ENCODE measurements around the gene ABCC5.

The ABCC5 gene

GRCh38 chr3:184017672-184018423 lies at the start of gene ABCC5:
Gene ABCC5, minus strand, starts transcription at chr3:184017884. Its CDS starts 3,492 bp downstream, at chr3:184014392.
- TF ChIP-seq CTCF (IDR thresholded peaks at IDR 0.05; ENCODE audit: low read depth, low read length) = peak; percentile 1
- peak within 1 kb of the TSS; percentile 82 to 100 for H3K4me3 ChIP-seq (replicated peaks in 1 of 2; ENCODE audit: low read depth in 2 of 2, low read length in 2 of 2)
- DNase-seq (ENCODE audit: low read depth in 2 of 2) = peak; percentile 91 to 95

- DNase-seq (ENCODE audit: low read depth in 2 of 2) = peak in 1 of 2 donors; percentile 9
- H3K4me3 ChIP-seq (replicated peaks in 1 of 2; ENCODE audit: low read depth in 2 of 2, low read length in 2 of 2) = no peak overlapping the region
- TF ChIP-seq CTCF (IDR thresholded peaks at IDR 0.05; ENCODE audit: low read depth, low read length) = no peak
Measured at GRCh38 chr3:184066211-184066610, 48.5 kb upstream of the ABCC5 start.

GRCh38 chr3:184062637-184063036 lies 45.0 kb upstream of the ABCC5 start:
- H3K4me3 ChIP-seq (replicated peaks in 1 of 2; ENCODE audit: low read depth in 2 of 2, low read length in 2 of 2) = no peak overlapping the region
- no peak for DNase-seq (ENCODE audit: low read depth in 2 of 2)
- no peak for TF ChIP-seq CTCF (IDR thresholded peaks at IDR 0.05; ENCODE audit: low read depth, low read length)

GRCh38 chr3:184059424-184059823 lies 41.7 kb upstream of the ABCC5 start:
- DNase-seq (ENCODE audit: low read depth in 2 of 2) = no peak

GRCh38 chr3:184058029-184058428 lies 40.3 kb upstream of the ABCC5 start:
- H3K4me3 ChIP-seq (replicated peaks in 1 of 2; ENCODE audit: low read depth in 2 of 2, low read length in 2 of 2) = no peak overlapping the region
- DNase-seq (ENCODE audit: low read depth in 2 of 2) = peak; percentile 29 to 46
- no peak for TF ChIP-seq CTCF (IDR thresholded peaks at IDR 0.05; ENCODE audit: low read depth, low read length)

More at GRCh38 chr3:184059424-184059823, 41.7 kb upstream of the ABCC5 start:
- no peak overlapping the region for H3K4me3 ChIP-seq (replicated peaks in 1 of 2; ENCODE audit: low read depth in 2 of 2, low read length in 2 of 2)
- TF ChIP-seq CTCF (IDR thresholded peaks at IDR 0.05; ENCODE audit: low read depth, low read length) = no peak

GRCh38 chr3:184052767-184053166 lies 35.1 kb upstream of the ABCC5 start, which contains the start of gene HTR3C:
Gene HTR3C, plus strand, starts transcription at chr3:184053047. Its CDS starts 34 bp downstream, at chr3:184053081.
- DNase-seq (ENCODE audit: low read depth in 2 of 2) = no peak
- TF ChIP-seq CTCF (IDR thresholded peaks at IDR 0.05; ENCODE audit: low read depth, low read length) = no peak
- no peak within 1 kb of the TSS for H3K4me3 ChIP-seq (replicated peaks in 1 of 2; ENCODE audit: low read depth in 2 of 2, low read length in 2 of 2)
